CD1c-positive myeloid dendritic cell (primary cell): ENCODE measurements around the gene FADS1.

Experiments used
- DNase-seq: peaks from one replicate; pipeline ENCODE4 v3.0.0-alpha.2; 2016; ENCODE audit errors: extremely low spot score

FADS1 gene

DNA sequence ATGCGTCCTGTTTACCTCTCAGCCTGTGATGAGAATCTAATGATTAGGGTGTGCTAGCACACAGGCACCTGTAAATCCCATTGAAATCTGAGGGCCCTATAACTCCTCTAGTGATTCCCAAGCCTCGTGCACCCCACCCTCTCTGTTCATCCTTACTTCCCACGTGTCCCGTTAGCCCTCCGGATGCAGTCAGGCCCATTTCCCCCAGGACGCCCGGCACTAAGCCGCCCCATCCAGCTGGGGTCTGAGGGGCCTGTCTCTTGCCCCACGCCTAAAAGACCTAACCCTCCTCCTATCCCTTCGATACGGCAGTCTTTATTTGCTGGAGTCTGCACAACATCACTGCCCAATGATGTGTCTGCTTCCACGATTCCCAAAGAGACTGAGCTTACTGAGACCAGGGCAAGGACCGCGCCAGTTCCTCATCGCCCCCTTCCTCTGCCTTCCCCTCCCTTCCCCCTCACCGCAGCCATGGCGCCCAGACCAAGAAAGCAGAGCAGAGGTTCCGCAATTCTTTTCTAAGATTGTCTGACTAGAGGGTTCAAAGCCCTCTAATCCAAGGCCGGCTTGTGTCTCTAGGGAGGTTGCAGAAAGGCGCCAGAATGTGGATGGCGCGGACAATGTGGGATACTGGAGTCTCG lies 10.2 kb upstream of the FADS1 start:
- peak; percentile 86 for DNase-seq

DNA sequence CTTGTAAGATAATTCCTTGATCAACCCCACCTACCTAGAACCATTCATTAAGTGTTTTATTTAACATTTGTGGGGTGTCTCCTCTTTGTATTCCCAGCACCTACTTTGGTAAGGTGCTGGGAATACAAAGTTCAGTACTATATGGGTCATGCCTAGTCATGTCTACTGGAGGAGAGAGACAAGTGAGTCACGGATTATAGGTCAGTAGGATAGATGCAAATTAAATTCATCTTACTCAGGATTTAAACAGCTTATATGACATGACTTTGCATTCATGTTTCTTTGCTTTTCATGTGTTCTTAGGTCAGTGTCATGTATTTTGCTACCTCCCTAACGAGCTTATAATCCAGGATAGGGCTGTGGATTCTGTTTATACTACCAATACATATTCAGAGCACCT lies 3.4 kb upstream of the FADS1 start:
- DNase-seq, result no peak

- DNase-seq, result no peak
Observed at GRCh38 chr11:61817471-61818202, 834 bp upstream of the FADS1 start.

GRCh38 chr11:61815790-61816735 lies 740 bp downstream of the FADS1 start:
- DNase-seq, result peak; percentile 43

DNA sequence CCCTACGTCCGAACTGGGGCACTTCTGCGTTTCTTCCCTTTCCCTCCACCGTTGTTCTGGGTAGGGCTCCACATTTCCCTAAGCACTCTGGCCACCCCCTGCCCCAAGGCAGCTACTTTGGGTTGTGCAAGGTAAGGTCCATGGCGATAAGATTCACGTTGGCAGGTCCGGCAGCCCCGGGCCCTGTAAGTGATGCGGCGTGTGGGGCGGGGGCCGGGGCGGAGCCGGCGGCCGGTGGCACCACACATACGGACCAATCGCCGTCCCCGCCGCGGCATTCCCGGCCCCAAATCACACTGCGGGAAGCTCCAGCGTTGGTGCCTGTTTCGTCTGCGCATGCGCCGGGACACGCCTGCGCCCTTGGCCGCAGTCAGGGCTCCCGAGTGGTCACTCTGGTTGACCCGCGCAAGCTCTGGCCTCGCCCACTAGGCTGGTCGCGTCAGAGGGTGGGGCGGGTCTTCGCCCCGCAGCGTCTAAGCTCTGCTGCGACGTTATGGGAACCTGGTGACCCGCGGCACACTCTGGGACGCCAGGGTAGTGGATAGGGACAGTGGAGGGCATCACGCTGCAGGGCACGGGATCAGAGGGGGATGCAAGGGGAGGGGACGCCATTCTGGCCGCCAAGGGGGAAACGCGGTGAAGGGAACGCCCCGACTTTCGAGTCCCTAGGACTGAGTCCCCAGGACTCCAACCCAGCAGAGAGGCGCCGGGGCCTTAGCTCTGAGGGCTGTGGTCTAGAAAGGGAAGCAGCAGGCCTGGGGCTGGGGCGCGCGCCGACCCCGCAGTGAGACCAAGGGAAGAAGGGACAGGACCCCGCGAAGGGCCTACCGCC lies 1.6 kb downstream of the FADS1 start:
- DNase-seq, result peak; percentile 97

DNA sequence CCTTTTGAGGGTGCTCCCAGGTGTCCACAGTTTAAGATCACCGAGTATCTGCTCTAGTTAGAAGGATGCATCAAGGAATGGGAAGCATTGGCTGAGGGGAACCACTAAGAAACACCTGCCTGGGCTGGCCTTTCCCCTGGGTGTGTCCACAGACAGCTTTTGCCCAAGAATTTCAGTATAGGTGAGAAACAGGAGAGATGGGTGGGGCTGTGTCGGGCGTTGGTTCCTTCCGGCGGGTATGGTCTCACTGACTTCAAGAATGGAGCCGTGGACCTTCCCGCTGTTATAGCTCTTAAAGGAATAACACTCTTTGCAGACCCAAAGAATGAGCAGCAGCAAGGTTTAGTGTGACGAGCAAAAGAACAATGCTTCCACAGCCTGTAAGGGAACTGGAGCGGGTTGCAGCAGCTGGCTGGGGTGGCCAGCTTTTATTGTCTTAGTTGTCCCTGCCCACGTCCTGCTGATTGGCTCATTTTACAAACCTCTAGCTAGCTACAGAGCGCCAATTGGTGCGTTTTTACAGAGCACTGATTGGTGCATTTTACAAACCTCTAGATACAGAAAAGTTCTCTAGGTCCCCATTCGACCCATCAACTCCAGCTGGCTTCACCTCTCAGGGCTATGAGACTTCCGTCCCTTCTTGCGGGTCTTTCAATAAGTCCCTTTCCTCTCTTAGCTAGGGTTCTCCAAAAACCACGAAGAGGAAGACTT lies 2.4 kb downstream of the FADS1 start:
- peak; percentile 75 for DNase-seq

DNA sequence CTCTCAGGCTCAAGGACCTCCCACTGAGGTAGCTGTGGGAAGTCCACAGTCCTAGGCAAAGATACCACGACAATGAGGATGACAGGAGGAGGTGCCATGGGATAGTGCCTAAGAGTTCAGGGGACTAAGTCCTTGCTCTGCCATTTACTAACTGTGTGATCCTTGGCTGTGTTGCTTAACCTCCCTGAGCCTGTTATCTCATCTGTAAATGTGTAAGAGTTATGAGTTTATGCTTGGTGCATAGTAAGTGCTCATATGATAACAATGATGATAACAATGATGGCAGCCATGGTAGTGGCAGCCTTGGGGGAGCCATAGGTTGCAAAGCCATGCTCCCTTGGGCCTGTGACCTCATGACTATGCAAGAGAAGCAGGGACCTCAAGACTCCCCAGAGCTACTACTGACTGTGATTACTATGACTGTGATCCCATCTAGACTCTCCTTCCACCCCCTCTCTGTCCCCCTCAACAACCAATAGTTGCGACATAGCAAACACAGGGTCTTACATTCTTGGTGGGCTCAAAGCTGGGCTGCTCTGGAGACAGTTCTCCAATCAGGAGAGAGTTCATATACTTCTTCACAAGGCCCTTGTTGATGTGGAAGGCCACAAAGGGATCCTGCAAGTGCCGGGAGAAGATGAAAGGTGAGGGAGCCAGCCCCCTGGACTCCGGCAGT lies 3.9 kb downstream of the FADS1 start:
- DNase-seq, result no peak

- DNase-seq, result no peak
Observed at GRCh38 chr11:61811831-61812230, 5.0 kb downstream of the FADS1 start.

GRCh38 chr11:61810671-61811175 lies 6.1 kb downstream of the FADS1 start:
- no peak for DNase-seq

- DNase-seq, result no peak
Observed at GRCh38 chr11:61806785-61807184, 10.0 kb downstream of the FADS1 start.

DNA sequence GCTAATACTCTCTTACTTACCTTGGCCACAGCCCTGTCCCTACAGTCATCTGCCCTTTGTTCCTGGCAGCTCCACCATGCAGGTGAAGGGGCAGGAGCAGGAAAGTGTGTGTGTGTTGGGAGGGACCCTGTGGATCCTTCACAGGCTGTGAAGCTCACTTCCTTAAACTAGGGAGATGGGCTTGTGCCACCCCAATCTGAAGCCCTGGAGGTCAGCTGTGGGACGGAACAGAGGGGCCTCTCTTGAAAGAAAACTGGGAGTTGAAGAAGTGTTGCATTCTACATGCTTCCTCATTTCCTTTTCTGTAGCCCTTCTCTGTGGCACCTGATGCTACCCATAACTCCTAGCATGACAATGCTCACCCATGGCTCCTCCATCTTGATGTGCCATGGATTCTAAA lies 11.7 kb downstream of the FADS1 start:
- DNase-seq, result no peak

- no peak for DNase-seq
Observed at GRCh38 chr11:61803889-61804647, 12.7 kb downstream of the FADS1 start.

GRCh38 chr11:61802605-61803004 lies 14.2 kb downstream of the FADS1 start:
- DNase-seq, result no peak

- no peak for DNase-seq
Observed at GRCh38 chr11:61800331-61801281, 16.2 kb downstream of the FADS1 start.

GRCh38 chr11:61799665-61800284 lies 17.0 kb downstream of the FADS1 start:
- DNase-seq, result no peak

DNA sequence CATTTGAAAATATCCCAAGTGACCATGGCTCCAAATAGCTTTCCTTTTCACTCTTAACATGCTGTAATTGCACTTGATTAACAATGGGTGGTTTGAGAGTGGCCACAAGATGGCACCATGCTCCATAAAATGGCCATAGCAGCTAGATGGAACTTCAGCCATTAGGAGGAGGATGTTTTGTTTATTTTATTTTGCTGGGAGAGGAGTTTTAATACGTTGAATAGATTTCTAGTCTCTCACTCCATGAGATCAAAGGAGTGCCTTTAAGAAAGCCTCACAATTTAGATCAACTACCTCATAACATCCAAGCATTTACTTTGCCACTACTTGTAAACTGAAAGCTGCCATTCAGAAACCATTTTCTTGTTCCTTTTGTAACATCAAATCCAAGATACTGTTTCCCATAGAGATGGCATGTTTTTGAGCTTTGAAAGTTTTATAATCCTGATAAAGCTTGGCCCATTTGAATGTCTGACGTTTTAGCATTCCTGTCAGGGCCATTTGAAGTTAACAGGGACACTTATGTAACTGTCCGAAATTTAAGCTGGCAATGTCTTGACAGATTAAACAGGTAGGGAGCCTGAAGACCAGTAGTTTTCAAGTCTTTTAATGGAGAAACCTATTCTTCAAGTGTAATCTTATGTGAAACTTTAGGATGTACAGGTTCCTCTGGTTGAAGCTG lies 19.4 kb downstream of the FADS1 start:
- peak; percentile 84 for DNase-seq

GRCh38 chr11:61795876-61796526 lies 20.8 kb downstream of the FADS1 start:
- no peak for DNase-seq
